Neural cell (in vitro differentiated cells): Measurements from ENCODE around the gene DDX25.
A peak's percentile ranks its signal among the peaks of the same experiment; 100 is the strongest.

Experiments used
- CTCF ChIP-seq: fragments of 450-650 bp; IDR thresholded peaks from 2 replicates; pipeline ENCODE4 v1.5.1; 2014; ENCODE audit warnings: antibody characterized with exemption, mild to moderate bottlenecking, moderate library complexity; ENCODE audit not compliant: poor library complexity, severe bottlenecking
- EZH2 ChIP-seq: fragments of 200-600, 300-800 bp; shearing (Covaris generic), sonication (generic); IDR thresholded peaks from 2 replicates; pipeline ENCODE4 v1.6.1; 2014; ENCODE audit warnings: antibody characterized with exemption, low read length, borderline replicate concordance, mild to moderate bottlenecking; ENCODE audit not compliant: insufficient read depth, poor library complexity, severe bottlenecking
- POLR2AphosphoS5 ChIP-seq: IDR thresholded peaks from 2 replicates; pipeline ENCODE4 v1.6.1; 2012
- SMC3 ChIP-seq: fragments of 450-650 bp; conservative IDR thresholded peaks from 2 replicates; pipeline ENCODE4 v1.6.1; 2014; ENCODE audit warnings: antibody characterized with exemption, mild to moderate bottlenecking, moderate library complexity; ENCODE audit not compliant: poor library complexity

GRCh38 chr11:125902927-125903710 lies 1.2 kb upstream of the DDX25 start, which contains the start of gene PUS3:
- TF ChIP-seq POLR2AphosphoS5, result peak; percentile 72
- no peak for TF ChIP-seq CTCF
- TF ChIP-seq SMC3, result no peak
- TF ChIP-seq EZH2, result no peak
